Tibial nerve (tissue), 4 donors: ENCODE results near the gene KSR2. TPM values are rescaled to one million over a fixed set of nuclear protein-coding genes. Genes with fewer than 3 reads are reported as not detected.

Experiments used
- DNase-seq, 2 donors: peaks; one replicate each; pipeline ENCODE4 v3.0.0-alpha.2; 2019; ENCODE audit warnings: low spot score in 2 of 2
- H3K27ac ChIP-seq, 4 donors: fragments of 200-600 bp; sonication (generic) in 3 of 4; one replicate each; pipeline ENCODE4 v1.5.1; 2017 to 2019; ENCODE audit warnings: mild to moderate bottlenecking in 1 of 4
- H3K27me3 ChIP-seq, 2 donors: fragments of 200-600 bp; sonication (generic) in 1 of 2; one replicate each; pipeline versions ENCODE4 v1.5.1 to v1.6.0; 2017 to 2019
- H3K36me3 ChIP-seq, 3 donors: fragments of 200-600 bp; sonication (generic); one replicate each; pipeline ENCODE4 v1.5.1; 2018 to 2019
- H3K4me1 ChIP-seq, 4 donors: fragments of 200-600 bp; sonication (generic) in 3 of 4; one replicate each; pipeline ENCODE4 v1.5.1; 2017 to 2019
- H3K4me3 ChIP-seq, 4 donors: fragments of 200-600 bp; sonication (generic) in 3 of 4; one replicate each; pipeline ENCODE4 v1.5.1; 2017 to 2019; ENCODE audit warnings: mild to moderate bottlenecking in 1 of 4, moderate library complexity in 1 of 4
- H3K9me3 ChIP-seq, 4 donors: fragments of 200-600 bp; sonication (generic) in 3 of 4; one replicate each; pipeline ENCODE4 v1.5.1; 2017 to 2019
- EP300 ChIP-seq, 2 donors: sonication (generic); formaldehyde crosslinking; IDR thresholded peaks; one replicate each; pipeline ENCODE4 v1.6.1; 2017; ENCODE audit warnings: antibody characterized with exemption in 2 of 2, mild to moderate bottlenecking in 1 of 2
- POLR2A ChIP-seq, 2 donors: fragments of 450-650 bp; IDR thresholded peaks; one replicate each; pipeline ENCODE4 v1.6.1; 2017; ENCODE audit warnings: antibody characterized with exemption in 2 of 2, mild to moderate bottlenecking in 2 of 2, moderate library complexity in 2 of 2
- WGBS, 2 donors: methylation state at CpG; one replicate each; pipeline ENCODE4 v1.1.5; 2018; 5-methylcytosine and 5-hydroxymethylcytosine counted together
- total RNA-seq, 4 donors: library from RNA; depleted of rRNA; stranded (reverse); fragments of >200 nt; gene quantifications; one replicate each; pipeline ENCODE4 v1.1.0, GENCODE V29; 2016
- TF ChIP-seq, protein P1 (sequence below), 5 experiments: fragments of 200-600 bp in 3 of 5; fragments of 450-650 bp in 2 of 5; sonication (generic) in 3 of 5; IDR thresholded peaks; one replicate each; pipeline ENCODE4 v1.5.1; 2016 to 2019; ENCODE audit warnings: antibody characterized with exemption in 5 of 5, mild to moderate bottlenecking in 3 of 5, moderate library complexity in 2 of 5

KSR2 gene
- total RNA-seq, 4 donors from 2014 or later, result under 0.01 TPM; not detected in 3

- H3K27me3 ChIP-seq, result no peaks in the 10 kb centered on the region
- no peak for TF ChIP-seq EP300 (IDR thresholded peaks at IDR 0.05)
- TF ChIP-seq, protein P1, sequence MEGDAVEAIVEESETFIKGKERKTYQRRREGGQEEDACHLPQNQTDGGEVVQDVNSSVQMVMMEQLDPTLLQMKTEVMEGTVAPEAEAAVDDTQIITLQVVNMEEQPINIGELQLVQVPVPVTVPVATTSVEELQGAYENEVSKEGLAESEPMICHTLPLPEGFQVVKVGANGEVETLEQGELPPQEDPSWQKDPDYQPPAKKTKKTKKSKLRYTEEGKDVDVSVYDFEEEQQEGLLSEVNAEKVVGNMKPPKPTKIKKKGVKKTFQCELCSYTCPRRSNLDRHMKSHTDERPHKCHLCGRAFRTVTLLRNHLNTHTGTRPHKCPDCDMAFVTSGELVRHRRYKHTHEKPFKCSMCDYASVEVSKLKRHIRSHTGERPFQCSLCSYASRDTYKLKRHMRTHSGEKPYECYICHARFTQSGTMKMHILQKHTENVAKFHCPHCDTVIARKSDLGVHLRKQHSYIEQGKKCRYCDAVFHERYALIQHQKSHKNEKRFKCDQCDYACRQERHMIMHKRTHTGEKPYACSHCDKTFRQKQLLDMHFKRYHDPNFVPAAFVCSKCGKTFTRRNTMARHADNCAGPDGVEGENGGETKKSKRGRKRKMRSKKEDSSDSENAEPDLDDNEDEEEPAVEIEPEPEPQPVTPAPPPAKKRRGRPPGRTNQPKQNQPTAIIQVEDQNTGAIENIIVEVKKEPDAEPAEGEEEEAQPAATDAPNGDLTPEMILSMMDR (IDR thresholded peaks at IDR 0.05), result no peak
- TF ChIP-seq POLR2A (IDR thresholded peaks at IDR 0.05), result no peak
- H3K9me3 ChIP-seq, result peaks cover 0 to 40% (median 0%) of the 10 kb centered on the region in 4 donors
- DNase-seq, result no peak
- H3K4me1 ChIP-seq, result no peaks in the 10 kb centered on the region
- no peaks in the 10 kb centered on the region for H3K36me3 ChIP-seq
- no peak overlapping the region for H3K27ac ChIP-seq
- WGBS, 2 donors, result 77 to 96% methylated on average over 3 of the region's 3 CpGs
- no peak overlapping the region for H3K4me3 ChIP-seq
Observed at GRCh38 chr12:117403586-117404139, 565.1 kb downstream of the KSR2 start.

Other genes starting within 250 kb of the KSR2 start
- gene RFC5, start 47.7 kb upstream of the KSR2 start, total RNA-seq, result 10 to 100 TPM in 1 of 4 donors, 1 to 10 TPM in 3; 4.8 to 17.3 (median 8.4) TPM
- gene WSB2, start 92.2 kb upstream of the KSR2 start, total RNA-seq, result 10 to 100 TPM; 39.8 to 66.9 (median 48.0) TPM
- 10 to 100 TPM; 26.8 to 53.1 (median 34.0) TPM for gene VSIG10, start 135.0 kb upstream of the KSR2 start, total RNA-seq
- gene PEBP1, start 167.1 kb upstream of the KSR2 start, total RNA-seq, result 100 to 1,000 TPM; 380 to 704 (median 496) TPM